HG03457 (cell line): Measurements from ENCODE around the gene C17orf100.
"Not testable (repeated sequence)": the region's sequence is repeated elsewhere in the genome, so short reads cannot be mapped to it uniquely, and the experiment has no call there.

Experiments used
- ATAC-seq: cut with Tn5 transposase; IDR thresholded peaks from one replicate; pipeline ENCODE4 v1.9.1; 2021; ENCODE audit warnings: moderate number of reproducible peaks; ENCODE audit not compliant: unreplicated experiment

Gene C17orf100

GRCh38 chr17:6688944-6689343, 37.4 kb downstream of the C17orf100 start:
- ATAC-seq: no peak

GRCh38 chr17:6690641-6691040, 39.1 kb downstream of the C17orf100 start:
- ATAC-seq: no peak

- ATAC-seq: no peak
Observed at GRCh38 chr17:6691546-6691945, 40.0 kb downstream of the C17orf100 start.

DNA sequence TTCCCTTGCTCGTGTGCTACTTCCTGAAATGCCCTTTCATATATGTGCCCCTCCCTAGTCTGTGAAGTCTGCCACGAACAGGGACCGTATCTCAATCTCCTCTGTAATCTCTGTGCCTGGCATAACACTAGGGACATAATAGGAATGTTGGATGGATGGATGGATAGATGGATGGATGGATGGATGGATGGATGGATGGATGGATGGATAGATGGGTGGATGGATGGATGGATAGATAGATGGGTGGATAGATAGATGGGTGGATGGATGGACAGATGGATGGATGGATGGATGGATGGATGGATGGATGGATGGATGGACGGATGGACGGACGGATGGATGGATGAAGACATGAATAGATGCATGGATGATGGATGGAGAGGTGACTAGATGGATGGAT, 40.4 kb downstream of the C17orf100 start:
- ATAC-seq: not testable (repeated sequence)

DNA sequence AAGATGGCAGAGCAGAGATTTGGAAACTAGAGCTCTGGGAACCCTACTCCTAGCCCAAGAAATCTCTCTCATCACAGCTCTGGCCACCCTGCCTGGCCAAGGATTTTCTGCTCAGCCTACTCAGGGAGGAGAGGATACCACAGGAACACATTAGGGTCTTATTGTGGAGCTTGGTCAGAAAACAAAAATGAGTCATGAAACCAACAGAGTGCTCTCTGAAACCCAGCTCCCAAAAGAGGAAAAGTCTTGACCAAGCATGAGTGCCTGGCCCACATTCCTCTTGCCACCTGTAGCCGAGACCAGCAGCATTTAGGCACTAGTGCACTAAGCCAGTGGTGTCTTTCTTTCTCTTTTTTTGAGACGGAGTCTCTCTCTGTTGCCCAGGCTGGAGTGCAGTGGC, 43.5 kb downstream of the C17orf100 start:
- no peak for ATAC-seq

DNA sequence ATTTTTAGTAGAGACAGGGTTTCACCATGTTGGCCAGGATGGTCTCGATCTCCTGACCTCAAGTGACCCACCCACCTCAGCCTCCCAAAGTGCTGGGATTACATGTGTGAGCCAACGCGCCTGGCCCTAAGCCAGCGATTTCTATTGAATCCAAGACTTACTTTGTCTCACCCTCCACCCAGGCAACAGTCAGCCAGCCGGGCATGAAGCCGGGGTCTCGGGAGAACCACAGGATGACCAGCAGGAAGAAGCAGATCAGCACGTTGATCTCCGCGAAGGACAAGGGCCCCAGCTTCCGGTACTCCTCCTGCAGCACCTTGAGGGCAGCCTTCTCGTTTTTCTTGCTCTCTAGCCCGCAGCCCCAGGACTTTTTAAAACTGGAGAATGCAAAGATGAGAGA, 44.0 kb downstream of the C17orf100 start:
- no peak for ATAC-seq

DNA sequence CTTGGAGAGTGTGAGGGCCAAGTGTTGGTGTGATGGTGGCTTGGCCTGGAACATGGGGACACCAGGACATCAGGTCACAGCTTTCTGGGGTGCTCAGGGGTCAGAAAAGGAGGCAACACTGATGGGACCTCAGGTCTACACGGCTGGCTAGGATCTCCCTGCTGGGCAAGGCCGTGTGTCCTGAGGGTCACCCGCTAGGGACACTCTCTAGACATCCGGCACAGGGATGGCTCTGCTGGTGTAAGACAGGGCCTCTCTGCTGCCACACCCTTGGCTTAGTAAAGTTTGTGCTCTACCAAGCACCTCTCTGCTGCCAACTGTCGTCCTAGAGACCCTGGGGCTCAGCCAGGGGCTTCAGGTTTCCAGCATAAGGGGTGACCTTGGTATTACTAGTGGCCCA, 45.3 kb downstream of the C17orf100 start:
- no peak for ATAC-seq

DNA sequence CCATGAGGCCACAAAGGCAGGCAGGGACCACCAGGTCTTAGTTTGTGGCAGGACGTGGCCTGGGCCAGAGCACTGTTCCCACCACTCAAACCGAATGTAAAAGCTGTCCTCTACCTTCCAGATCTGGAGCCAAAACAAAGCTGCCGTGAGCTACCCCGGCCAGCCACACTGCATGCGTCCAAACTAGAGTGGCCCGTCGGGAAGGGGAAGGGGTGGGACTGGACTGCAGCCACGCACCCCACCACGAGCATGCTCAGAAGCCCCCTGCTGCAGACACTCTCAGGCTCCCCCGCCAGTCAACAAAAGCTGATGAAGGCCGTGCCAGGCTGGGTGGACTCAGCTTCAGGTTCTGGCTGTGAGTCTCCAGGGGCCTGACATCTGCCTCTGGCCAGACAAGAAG, 46.4 kb downstream of the C17orf100 start:
- no peak for ATAC-seq

GRCh38 chr17:6699997-6700947, 48.7 kb downstream of the C17orf100 start:
- no peak for ATAC-seq

GRCh38 chr17:6700948-6701307, 49.4 kb downstream of the C17orf100 start:
- ATAC-seq: no peak

- no peak for ATAC-seq
Observed at GRCh38 chr17:6701719-6702118, 50.2 kb downstream of the C17orf100 start.

GRCh38 chr17:6702567-6703215, 51.1 kb downstream of the C17orf100 start:
- ATAC-seq: no peak
